HEK293 (cell line): Measurements from ENCODE around the gene ZBTB47.

Source experiments
- CTCF ChIA-PET: fragments of 350-600 bp; formaldehyde crosslinking; extraction: SDS; loops from one replicate; lab custom pipeline; 2021; ENCODE audit warnings: antibody characterized with exemption; lab: Yijun Ruan, JAX
- POLR2A ChIA-PET: fragments of 300-600 bp; formaldehyde crosslinking; extraction: SDS; loops from one replicate; lab custom pipeline; 2020; ENCODE audit warnings: antibody characterized with exemption, inconsistent platforms; lab: Yijun Ruan, JAX
- H3K27ac ChIP-seq: fragments of 200-500 bp; sonication (Bioruptor generic); 2 replicates; pipeline ENCODE4 v1.5.1; 2014; ENCODE audit warnings: low read depth, low read length, control low read depth, inconsistent platforms; ENCODE audit errors: extremely low read depth
- H3K36me3 ChIP-seq, 2 experiments: fragments of 200-500 bp in 1 of 2; sonication (Bioruptor generic) in 1 of 2; 1 replicate in 1 of 2; 2 replicates in 1 of 2; pipeline ENCODE4 v1.5.1; 2014 to 2017; ENCODE audit warnings: inconsistent platforms in 2 of 2, low read length in 2 of 2; ENCODE audit not compliant: control insufficient read depth in 2 of 2, insufficient read depth in 1 of 2
- H3K4me1 ChIP-seq: fragments of 200-500 bp; sonication (Bioruptor generic); 2 replicates; pipeline ENCODE4 v1.5.1; 2014; ENCODE audit warnings: mild to moderate bottlenecking, low read length, inconsistent platforms; ENCODE audit not compliant: control insufficient read depth, insufficient read depth
- H3K4me3 ChIP-seq: 2 replicates; pipeline ENCODE4 v1.5.1; 2011; ENCODE audit warnings: low read depth, mild to moderate bottlenecking, control low read depth, low read length, moderate library complexity
- H3K9me3 ChIP-seq: fragments of 200-500 bp; sonication (Bioruptor generic); 2 replicates; pipeline ENCODE4 v1.5.1; 2014; ENCODE audit warnings: low read depth, low read length, inconsistent platforms; ENCODE audit not compliant: control insufficient read depth, insufficient read depth
- FEZF1 ChIP-seq: fragments of 450-650 bp; formaldehyde crosslinking; IDR thresholded peaks from 2 replicates; pipeline ENCODE4 v1.5.1; 2016; ENCODE audit warnings: missing biosample characterization, missing genetic modification characterization
- REPIN1 ChIP-seq: fragments of 450-650 bp; formaldehyde crosslinking; IDR thresholded peaks from 2 replicates; pipeline ENCODE4 v1.5.1; 2017; ENCODE audit warnings: missing biosample characterization, missing genetic modification characterization, low read depth
- ZFHX2 ChIP-seq: fragments of 450-650 bp; formaldehyde crosslinking; conservative IDR thresholded peaks from 2 replicates; pipeline ENCODE4 v1.5.1; 2016; ENCODE audit warnings: missing biosample characterization, missing genetic modification characterization
- ZNF175 ChIP-seq: fragments of 450-650 bp; formaldehyde crosslinking; IDR thresholded peaks from 2 replicates; pipeline ENCODE4 v1.5.1; 2016; ENCODE audit warnings: missing biosample characterization, missing genetic modification characterization
- ZNF433 ChIP-seq: fragments of 450-650 bp; formaldehyde crosslinking; IDR thresholded peaks from 2 replicates; pipeline ENCODE4 v1.5.1; 2016; ENCODE audit warnings: missing biosample characterization, missing genetic modification characterization, low read depth
- ZNF510 ChIP-seq: fragments of 450-650 bp; formaldehyde crosslinking; IDR thresholded peaks from 2 replicates; pipeline ENCODE4 v1.5.1; 2018; ENCODE audit warnings: mild to moderate bottlenecking, missing genetic modification characterization, missing biosample characterization; ENCODE audit not compliant: insufficient replicate concordance
- ZNF558 ChIP-seq: fragments of 450-650 bp; formaldehyde crosslinking; IDR thresholded peaks from 2 replicates; pipeline ENCODE4 v1.5.1; 2016; ENCODE audit warnings: missing biosample characterization, missing genetic modification characterization
- ZNF571 ChIP-seq: fragments of 450-650 bp; formaldehyde crosslinking; IDR thresholded peaks from 2 replicates; pipeline ENCODE4 v1.5.0; 2017; ENCODE audit warnings: missing biosample characterization, missing genetic modification characterization
- ZNF596 ChIP-seq: fragments of 450-650 bp; IDR thresholded peaks from 2 replicates; pipeline ENCODE4 v1.5.0; 2018; ENCODE audit warnings: missing biosample characterization, mild to moderate bottlenecking, missing genetic modification characterization, moderate library complexity
- ZNF624 ChIP-seq: fragments of 450-650 bp; formaldehyde crosslinking; IDR thresholded peaks from 2 replicates; pipeline ENCODE4 v1.5.1; 2017; ENCODE audit warnings: missing biosample characterization, missing genetic modification characterization
- ZNF777 ChIP-seq: fragments of 450-650 bp; formaldehyde crosslinking; IDR thresholded peaks from 2 replicates; pipeline ENCODE4 v1.5.1; 2017; ENCODE audit warnings: missing biosample characterization, missing genetic modification characterization, borderline replicate concordance
- TF ChIP-seq, protein P1 (sequence below): fragments of 450-650 bp; formaldehyde crosslinking; conservative IDR thresholded peaks from 2 replicates; pipeline ENCODE4 v1.5.1; 2016; ENCODE audit warnings: low read depth, missing biosample characterization, missing genetic modification characterization
- TF ChIP-seq, protein P2 (sequence below): fragments of 450-650 bp; formaldehyde crosslinking; IDR thresholded peaks from 2 replicates; pipeline ENCODE4 v1.5.1; 2016; ENCODE audit warnings: missing biosample characterization, missing genetic modification characterization
- TF ChIP-seq, protein P3 (sequence below): fragments of 450-650 bp; formaldehyde crosslinking; optimal IDR thresholded peaks from 2 replicates; pipeline ENCODE3; 2016; ENCODE audit warnings: missing biosample characterization, mild to moderate bottlenecking, missing genetic modification characterization

Gene ZBTB47

DNA sequence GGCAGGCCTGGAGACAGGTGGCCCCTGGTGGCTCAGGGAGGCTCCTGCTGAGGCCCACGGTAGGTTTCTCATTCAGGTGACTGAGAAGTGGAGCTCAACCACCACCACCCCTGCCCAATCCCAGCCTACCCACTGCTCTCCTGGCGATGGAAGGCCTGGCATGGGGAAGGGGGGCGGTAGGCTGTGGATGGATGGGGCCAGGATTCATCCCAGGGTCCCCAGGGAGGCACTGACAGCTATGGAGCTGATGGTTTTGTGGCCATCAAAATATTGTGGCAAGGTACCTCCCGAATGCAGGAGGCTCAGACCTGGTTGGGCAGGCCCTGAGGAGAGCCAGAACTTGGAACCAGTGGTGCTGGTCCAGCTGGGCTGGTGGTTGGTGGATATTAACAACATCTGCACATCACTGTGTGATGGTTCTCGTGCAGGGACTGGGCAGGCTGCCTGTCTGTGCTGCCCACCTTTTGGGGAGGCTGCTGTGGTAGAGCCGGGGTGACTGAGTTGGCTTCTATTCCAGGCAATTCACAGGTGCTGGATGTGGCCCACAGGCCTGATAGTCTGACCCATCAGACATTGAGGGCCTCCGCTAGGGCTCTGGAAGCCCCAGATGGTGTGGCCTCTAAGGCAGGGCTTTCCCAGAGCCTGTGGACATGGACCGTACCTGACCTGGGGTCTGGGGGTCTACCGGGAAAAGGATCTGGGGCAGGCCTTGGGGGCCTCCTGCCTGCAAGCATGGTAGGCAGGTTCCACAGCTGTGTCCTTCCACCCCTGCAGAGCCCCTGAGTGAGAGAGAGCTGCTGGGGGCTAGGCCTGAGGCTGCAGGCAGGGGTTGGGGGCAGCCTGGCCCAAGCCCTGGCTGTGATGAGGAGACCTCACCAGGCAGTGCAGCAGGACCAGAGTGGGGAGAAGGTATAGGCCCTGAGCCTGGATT, 3.4 kb downstream of the ZBTB47 start (continued):
- TF ChIP-seq, protein P1, sequence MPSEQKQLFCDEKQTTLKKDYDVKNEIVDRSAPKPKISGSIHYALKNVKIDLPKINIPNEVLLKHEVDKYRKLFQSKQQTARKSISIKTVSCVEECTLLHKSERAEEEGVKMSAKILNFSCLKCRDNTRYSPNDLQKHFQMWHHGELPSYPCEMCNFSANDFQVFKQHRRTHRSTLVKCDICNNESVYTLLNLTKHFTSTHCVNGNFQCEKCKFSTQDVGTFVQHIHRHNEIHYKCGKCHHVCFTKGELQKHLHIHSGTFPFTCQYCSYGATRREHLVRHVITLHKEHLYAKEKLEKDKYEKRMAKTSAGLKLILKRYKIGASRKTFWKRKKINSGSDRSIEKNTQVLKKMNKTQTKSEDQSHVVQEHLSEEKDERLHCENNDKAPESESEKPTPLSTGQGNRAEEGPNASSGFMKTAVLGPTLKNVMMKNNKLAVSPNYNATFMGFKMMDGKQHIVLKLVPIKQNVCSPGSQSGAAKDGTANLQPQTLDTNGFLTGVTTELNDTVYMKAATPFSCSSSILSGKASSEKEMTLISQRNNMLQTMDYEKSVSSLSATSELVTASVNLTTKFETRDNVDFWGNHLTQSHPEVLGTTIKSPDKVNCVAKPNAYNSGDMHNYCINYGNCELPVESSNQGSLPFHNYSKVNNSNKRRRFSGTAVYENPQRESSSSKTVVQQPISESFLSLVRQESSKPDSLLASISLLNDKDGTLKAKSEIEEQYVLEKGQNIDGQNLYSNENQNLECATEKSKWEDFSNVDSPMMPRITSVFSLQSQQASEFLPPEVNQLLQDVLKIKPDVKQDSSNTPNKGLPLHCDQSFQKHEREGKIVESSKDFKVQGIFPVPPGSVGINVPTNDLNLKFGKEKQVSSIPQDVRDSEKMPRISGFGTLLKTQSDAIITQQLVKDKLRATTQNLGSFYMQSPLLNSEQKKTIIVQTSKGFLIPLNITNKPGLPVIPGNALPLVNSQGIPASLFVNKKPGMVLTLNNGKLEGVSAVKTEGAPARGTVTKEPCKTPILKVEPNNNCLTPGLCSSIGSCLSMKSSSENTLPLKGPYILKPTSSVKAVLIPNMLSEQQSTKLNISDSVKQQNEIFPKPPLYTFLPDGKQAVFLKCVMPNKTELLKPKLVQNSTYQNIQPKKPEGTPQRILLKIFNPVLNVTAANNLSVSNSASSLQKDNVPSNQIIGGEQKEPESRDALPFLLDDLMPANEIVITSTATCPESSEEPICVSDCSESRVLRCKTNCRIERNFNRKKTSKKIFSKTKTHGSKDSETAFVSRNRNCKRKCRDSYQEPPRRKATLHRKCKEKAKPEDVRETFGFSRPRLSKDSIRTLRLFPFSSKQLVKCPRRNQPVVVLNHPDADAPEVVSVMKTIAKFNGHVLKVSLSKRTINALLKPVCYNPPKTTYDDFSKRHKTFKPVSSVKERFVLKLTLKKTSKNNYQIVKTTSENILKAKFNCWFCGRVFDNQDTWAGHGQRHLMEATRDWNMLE, result no peak
- TF ChIP-seq ZNF433 (no peak), ZNF510 (tag by site-specific recombination) (no peak), ZNF624 (no peak)

DNA sequence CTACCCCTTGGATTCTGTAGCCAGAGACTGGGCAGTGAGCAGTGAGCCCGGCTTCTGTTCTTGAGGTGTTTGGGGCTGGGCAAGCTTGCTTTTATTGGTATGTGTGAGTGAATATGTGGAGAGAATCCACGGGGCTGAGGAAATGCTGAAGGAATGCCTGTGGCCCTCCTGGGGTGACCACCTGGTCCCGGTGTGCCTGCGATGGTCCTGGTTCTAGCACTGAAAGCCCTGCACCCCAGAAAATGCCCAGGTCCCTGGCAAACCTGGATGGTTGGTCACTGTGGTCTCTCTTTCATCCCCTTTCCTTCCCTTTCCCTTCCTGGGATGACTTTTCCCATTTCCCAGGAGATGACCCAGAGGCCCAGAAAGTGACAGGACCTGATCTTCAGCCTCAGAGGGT, 4.2 kb downstream of the ZBTB47 start:
- CTCF ChIA-PET, result no interaction called here
- Histone ChIP-seq H3K9me3 (no peaks in the 10 kb centered on the region), H3K36me3 (peaks cover 0 to 49% of the 10 kb centered on the region in 2 experiments; a peak in 1 of 3 replicates), H3K27ac (no peak overlapping the region), H3K4me3 (no peak overlapping the region), H3K4me1 (no peaks in the 10 kb centered on the region)
- POLR2A ChIA-PET, result no interaction called here
- TF ChIP-seq ZNF777, result no peak
- no peak for TF ChIP-seq ZNF596 (tag by site-specific recombination)
- no peak for TF ChIP-seq ZNF571 (tag by site-specific recombination)
- no peak for TF ChIP-seq FEZF1 (tag by site-specific recombination)
- TF ChIP-seq, protein P2, sequence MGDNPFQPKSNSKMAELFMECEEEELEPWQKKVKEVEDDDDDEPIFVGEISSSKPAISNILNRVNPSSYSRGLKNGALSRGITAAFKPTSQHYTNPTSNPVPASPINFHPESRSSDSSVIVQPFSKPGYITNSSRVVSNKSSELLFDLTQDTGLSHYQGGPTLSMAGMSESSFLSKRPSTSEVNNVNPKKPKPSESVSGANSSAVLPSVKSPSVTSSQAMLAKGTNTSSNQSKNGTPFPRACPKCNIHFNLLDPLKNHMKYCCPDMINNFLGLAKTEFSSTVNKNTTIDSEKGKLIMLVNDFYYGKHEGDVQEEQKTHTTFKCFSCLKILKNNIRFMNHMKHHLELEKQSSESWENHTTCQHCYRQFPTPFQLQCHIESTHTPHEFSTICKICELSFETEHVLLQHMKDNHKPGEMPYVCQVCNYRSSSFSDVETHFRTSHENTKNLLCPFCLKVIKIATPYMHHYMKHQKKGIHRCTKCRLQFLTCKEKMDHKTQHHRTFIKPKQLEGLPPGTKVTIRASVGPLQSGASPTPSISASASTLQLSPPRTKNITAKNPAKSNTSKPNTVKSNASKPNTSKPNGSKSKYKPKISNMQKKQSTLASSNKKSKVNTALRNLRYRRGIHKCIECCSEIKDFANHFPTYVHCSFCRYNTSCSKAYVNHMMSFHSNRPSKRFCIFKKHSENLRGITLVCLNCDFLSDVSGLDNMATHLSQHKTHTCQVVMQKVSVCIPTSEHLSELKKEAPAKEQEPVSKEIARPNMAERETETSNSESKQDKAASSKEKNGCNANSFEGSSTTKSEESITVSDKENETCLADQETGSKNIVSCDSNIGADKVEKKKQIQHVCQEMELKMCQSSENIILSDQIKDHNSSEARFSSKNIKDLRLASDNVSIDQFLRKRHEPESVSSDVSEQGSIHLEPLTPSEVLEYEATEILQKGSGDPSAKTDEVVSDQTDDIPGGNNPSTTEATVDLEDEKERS (tag by site-specific recombination), result no peak
- TF ChIP-seq ZNF433, result no peak
- TF ChIP-seq ZNF175 (tag by site-specific recombination), result no peak
- TF ChIP-seq ZFHX2 (tag by site-specific recombination), result no peak
- TF ChIP-seq REPIN1, result no peak
- TF ChIP-seq ZNF558, result no peak
- TF ChIP-seq, protein P3, sequence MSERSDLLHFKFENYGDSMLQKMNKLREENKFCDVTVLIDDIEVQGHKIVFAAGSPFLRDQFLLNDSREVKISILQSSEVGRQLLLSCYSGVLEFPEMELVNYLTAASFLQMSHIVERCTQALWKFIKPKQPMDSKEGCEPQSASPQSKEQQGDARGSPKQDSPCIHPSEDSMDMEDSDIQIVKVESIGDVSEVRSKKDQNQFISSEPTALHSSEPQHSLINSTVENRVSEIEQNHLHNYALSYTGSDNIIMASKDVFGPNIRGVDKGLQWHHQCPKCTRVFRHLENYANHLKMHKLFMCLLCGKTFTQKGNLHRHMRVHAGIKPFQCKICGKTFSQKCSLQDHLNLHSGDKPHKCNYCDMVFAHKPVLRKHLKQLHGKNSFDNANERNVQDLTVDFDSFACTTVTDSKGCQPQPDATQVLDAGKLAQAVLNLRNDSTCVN (tag by site-specific recombination), result no peak
